GM10266 (cell line): ENCODE measurements around the gene COL5A3.

Source experiments
- DNase-seq: peaks from one replicate; pipeline ENCODE4 v3.0.0; 2012; ENCODE audit errors: extremely low spot score
- CTCF ChIP-seq: IDR thresholded peaks from 2 replicates; pipeline ENCODE4 v1.5.1; 2012; ENCODE audit warnings: mild to moderate bottlenecking, low read depth; ENCODE audit not compliant: control insufficient read depth, insufficient read depth; ENCODE audit errors: missing control alignments

COL5A3 gene

GRCh38 chr19:9910625-9911024 is 99.7 kb downstream of the COL5A3 start:
- TF ChIP-seq CTCF: no peak
- no peak for DNase-seq
